IMR-90 (cell line): ENCODE data around the gene RTF1. TPM values are rescaled to one million over a fixed set of nuclear protein-coding genes. Genes with fewer than 3 reads are reported as not detected.

ENCODE experiments used
- ATAC-seq: fragments of 200-7000 bp; cut with Tn5 transposase; 2 replicates; pipeline ENCODE4 v1.9.1; 2020; ENCODE audit warnings: low read depth, mild to moderate bottlenecking, moderate library complexity
- BruUV-seq: library from RNA; stranded (reverse); fragments of 400-500 nt; replicated peaks from 2 replicates; lab custom pipeline; 2021; lab: Mats Ljungman, UMichigan
- CTCF ChIA-PET: fragments of 300-600 bp; formaldehyde crosslinking; extraction: SDS; loops from one replicate; lab custom pipeline; 2021; ENCODE audit warnings: antibody characterized with exemption; lab: Yijun Ruan, JAX
- POLR2A ChIA-PET: fragments of 300-600 bp; sonication (Branson Sonifier 250); formaldehyde crosslinking; loops from one replicate; lab custom pipeline; 2022; ENCODE audit warnings: antibody characterized with exemption; ENCODE audit not compliant: unreplicated experiment; lab: Charles Lee
- DNase-seq: peaks from one replicate; pipeline ENCODE4 v3.0.0; 2013
- H2AFZ ChIP-seq: replicated peaks from 2 replicates; pipeline ENCODE3; 2013; ENCODE audit warnings: low read length, mild to moderate bottlenecking; ENCODE audit not compliant: poor library complexity
- H2AK5ac ChIP-seq: 2 replicates; pipeline ENCODE4 v1.6.1; 2013; ENCODE audit warnings: low read depth, low read length, inconsistent platforms
- H2AK9ac ChIP-seq: replicated peaks from 2 replicates; pipeline ENCODE3; 2013; ENCODE audit warnings: mild to moderate bottlenecking, low read depth, low read length, moderate library complexity; ENCODE audit not compliant: poor library complexity
- H2BK120ac ChIP-seq: 2 replicates; pipeline ENCODE4 v1.6.1; 2013; ENCODE audit warnings: low read depth, low read length, inconsistent platforms
- H2BK15ac ChIP-seq: 3 replicates; pipeline ENCODE4 v1.6.1; 2013; ENCODE audit warnings: low read depth, low read length, inconsistent platforms
- H2BK20ac ChIP-seq: 2 replicates; pipeline ENCODE4 v1.6.1; 2013; ENCODE audit warnings: low read depth, mild to moderate bottlenecking, inconsistent platforms, low read length, moderate library complexity
- H2BK5ac ChIP-seq: 2 replicates; pipeline ENCODE4 v1.6.1; 2013; ENCODE audit warnings: mild to moderate bottlenecking, low read depth, low read length, inconsistent platforms; ENCODE audit not compliant: poor library complexity, severe bottlenecking
- H3K14ac ChIP-seq: replicated peaks from 2 replicates; pipeline ENCODE4 v1.6.1; 2013; ENCODE audit warnings: low read depth, low read length, inconsistent platforms
- H3K18ac ChIP-seq: 2 replicates; pipeline ENCODE4 v1.6.1; 2013; ENCODE audit warnings: low read depth, low read length, control low read depth
- H3K23ac ChIP-seq: 2 replicates; pipeline ENCODE4 v1.6.1; 2013; ENCODE audit warnings: low read depth, low read length, inconsistent platforms
- H3K27ac ChIP-seq: 2 replicates; pipeline ENCODE4 v1.5.1; 2013; ENCODE audit warnings: mild to moderate bottlenecking, control low read depth, low read length; ENCODE audit not compliant: insufficient read depth
- H3K27me3 ChIP-seq: 2 replicates; pipeline ENCODE4 v1.6.1; 2013; ENCODE audit warnings: low read length; ENCODE audit not compliant: control insufficient read depth, insufficient read depth
- H3K36me3 ChIP-seq: 2 replicates; pipeline ENCODE4 v1.6.1; 2013; ENCODE audit warnings: low read length, mixed read lengths; ENCODE audit not compliant: control insufficient read depth, insufficient read depth
- H3K4ac ChIP-seq: 2 replicates; pipeline ENCODE4 v1.6.1; 2013; ENCODE audit warnings: low read depth, low read length, inconsistent platforms
- H3K4me1 ChIP-seq: 2 replicates; pipeline ENCODE4 v1.6.1; 2013; ENCODE audit warnings: low read length, mixed read lengths; ENCODE audit not compliant: control insufficient read depth, insufficient read depth
- H3K4me2 ChIP-seq: 2 replicates; pipeline ENCODE4 v1.6.1; 2013; ENCODE audit warnings: low read depth, mild to moderate bottlenecking, control low read depth, low read length, moderate library complexity
- H3K4me3 ChIP-seq: 2 replicates; pipeline ENCODE4 v1.5.1; 2013; ENCODE audit warnings: low read depth, mild to moderate bottlenecking, control low read depth, low read length, moderate library complexity; ENCODE audit not compliant: insufficient read depth
- H3K56ac ChIP-seq: 2 replicates; pipeline ENCODE4 v1.6.1; 2013; ENCODE audit warnings: low read length, inconsistent platforms; ENCODE audit not compliant: insufficient read depth; ENCODE audit errors: extremely low read depth
- H3K79me1 ChIP-seq, 2 experiments: 2 replicates each; pipeline ENCODE4 v1.6.1; 2013; ENCODE audit warnings: low read length in 2 of 2, inconsistent platforms in 1 of 2, low read depth in 1 of 2
- H3K9ac ChIP-seq: 2 replicates; pipeline ENCODE4 v1.6.1; 2013; ENCODE audit warnings: low read depth, low read length, control low read depth
- H3K9me1 ChIP-seq: 2 replicates; pipeline ENCODE4 v1.6.1; 2013; ENCODE audit warnings: low read length, inconsistent platforms; ENCODE audit not compliant: insufficient read depth
- H3K9me3 ChIP-seq: 2 replicates; pipeline ENCODE4 v1.6.1; 2013; ENCODE audit warnings: low read length; ENCODE audit not compliant: control insufficient read depth, insufficient read depth
- H4K20me1 ChIP-seq: 2 replicates; pipeline ENCODE4 v1.6.1; 2013; ENCODE audit warnings: low read length, inconsistent platforms; ENCODE audit not compliant: insufficient read depth
- H4K5ac ChIP-seq: 2 replicates; pipeline ENCODE4 v1.6.1; 2013; ENCODE audit warnings: mild to moderate bottlenecking, low read depth, low read length, control low read depth
- H4K8ac ChIP-seq, 2 experiments: 2 replicates each; pipeline ENCODE4 v1.6.1; 2013; ENCODE audit warnings: low read depth in 2 of 2, low read length in 2 of 2, control low read depth in 1 of 2, inconsistent platforms in 1 of 2
- H4K91ac ChIP-seq: 2 replicates; pipeline ENCODE4 v1.6.1; 2013; ENCODE audit warnings: low read depth, low read length, inconsistent platforms; ENCODE audit not compliant: insufficient read depth
- BHLHE40 ChIP-seq: fragments of 150-350 bp; IDR thresholded peaks from 2 replicates; pipeline ENCODE4 v1.6.1; 2016; ENCODE audit warnings: mild to moderate bottlenecking, low read depth, low read length
- CEBPB ChIP-seq: IDR thresholded peaks from 2 replicates; pipeline ENCODE4 v1.6.1; 2012; ENCODE audit warnings: low read depth, low read length, improper control_type of control experiment
- CHD1 ChIP-seq: IDR thresholded peaks from 2 replicates; pipeline ENCODE4 v1.6.1; 2012; ENCODE audit warnings: low read depth, low read length, improper control_type of control experiment
- FOS ChIP-seq: fragments of 150-350 bp; IDR thresholded peaks from 2 replicates; pipeline ENCODE4 v1.6.1; 2016; ENCODE audit warnings: low read depth, low read length
- MAFK ChIP-seq: IDR thresholded peaks from 2 replicates; pipeline ENCODE4 v1.6.1; 2012; ENCODE audit warnings: low read depth, low read length, improper control_type of control experiment
- MAZ ChIP-seq: IDR thresholded peaks from 2 replicates; pipeline ENCODE4 v1.6.1; 2012; ENCODE audit warnings: low read depth, mild to moderate bottlenecking, low read length, improper control_type of control experiment, moderate library complexity, borderline replicate concordance
- MXI1 ChIP-seq: IDR thresholded peaks from 2 replicates; pipeline ENCODE4 v1.6.1; 2012; ENCODE audit warnings: low read depth, mild to moderate bottlenecking, low read length, moderate library complexity, borderline replicate concordance
- NFE2L2 ChIP-seq: fragments of 150-350 bp; IDR thresholded peaks from 2 replicates; pipeline ENCODE4 v1.6.1; 2016; ENCODE audit warnings: low read depth, mild to moderate bottlenecking, low read length
- POLR2A ChIP-seq: IDR thresholded peaks from 2 replicates; pipeline ENCODE4 v1.6.1; 2012; ENCODE audit warnings: mild to moderate bottlenecking, low read depth, low read length
- RAD21 ChIP-seq: IDR thresholded peaks from 2 replicates; pipeline ENCODE4 v1.6.1; 2012; ENCODE audit warnings: low read length, improper control_type of control experiment
- RCOR1 ChIP-seq: IDR thresholded peaks from 2 replicates; pipeline ENCODE4 v1.6.1; 2012; ENCODE audit warnings: mild to moderate bottlenecking, low read length, improper control_type of control experiment; ENCODE audit not compliant: insufficient replicate concordance
- RFX5 ChIP-seq: IDR thresholded peaks from 2 replicates; pipeline ENCODE4 v1.8.0; 2012; ENCODE audit warnings: low read depth, mild to moderate bottlenecking, low read length, moderate library complexity
- SMC3 ChIP-seq: fragments of 150-350 bp; IDR thresholded peaks from 2 replicates; pipeline ENCODE4 v1.6.1; 2016; ENCODE audit warnings: low read depth, mild to moderate bottlenecking, antibody characterized with exemption, low read length, moderate library complexity
- WGBS, 2 experiments: methylation state at CpG; one replicate each; pipeline versions ENCODE4 v1.1.5 to v1.1.7; 2013; ENCODE audit warnings: missing lambda C conversion rate in 2 of 2; ENCODE audit not compliant: insufficient read length in 1 of 2; ENCODE audit errors: extremely low coverage in 2 of 2; 5-methylcytosine and 5-hydroxymethylcytosine counted together
- dilution Hi-C: fragments of 300-500 bp; cut with HindIII; formaldehyde crosslinking; loops from one replicate; pipeline ENCODE4 v1.14.3; 2018; ENCODE audit warnings: low sequenced_read_pairs; ENCODE audit not compliant: unreplicated experiment
- in situ Hi-C: fragments of 300-500 bp; cut with MboI; formaldehyde crosslinking; loops from 3 replicates; pipeline ENCODE4 v1.14.3; 2019; ENCODE audit warnings: low sequenced_read_pairs, inconsistent platforms, mixed read lengths
- intact Hi-C: fragments of 100-400 bp; cut with micrococcal nuclease; formaldehyde crosslinking; loops from 2 replicates; pipeline ENCODE4 v1.10.0; 2022
- polyA plus RNA-seq, 3 experiments: library from polyadenylated mRNA; depleted of rRNA; stranded (reverse); fragments of >200 nt; gene quantifications; 2 replicates each; pipeline ENCODE4 v1.2.3, GENCODE V29; 2012; ENCODE audit warnings: low replicate concordance in 1 of 3
- total RNA-seq: library from RNA; depleted of rRNA; stranded (reverse); fragments of >200 nt; gene quantifications from 2 replicates; pipeline ENCODE4 v1.2.3, GENCODE V29; 2012
- TF ChIP-seq, protein P1 (sequence below): conservative IDR thresholded peaks from 2 replicates; pipeline ENCODE4 v1.5.1; 2012; ENCODE audit warnings: mild to moderate bottlenecking, low read depth, low read length, improper control_type of control experiment
- TF ChIP-seq, protein P2 (sequence below): fragments of 150-350 bp; IDR thresholded peaks from 2 replicates; pipeline ENCODE4 v1.6.1; 2016; ENCODE audit warnings: low read depth, mild to moderate bottlenecking, low read length, moderate library complexity, borderline replicate concordance

Gene RTF1
- total and polyA plus RNA-seq, 2 of the 4 experiments (the other 2 are of a cell fraction): 15.1 to 24.3 TPM

DNA sequence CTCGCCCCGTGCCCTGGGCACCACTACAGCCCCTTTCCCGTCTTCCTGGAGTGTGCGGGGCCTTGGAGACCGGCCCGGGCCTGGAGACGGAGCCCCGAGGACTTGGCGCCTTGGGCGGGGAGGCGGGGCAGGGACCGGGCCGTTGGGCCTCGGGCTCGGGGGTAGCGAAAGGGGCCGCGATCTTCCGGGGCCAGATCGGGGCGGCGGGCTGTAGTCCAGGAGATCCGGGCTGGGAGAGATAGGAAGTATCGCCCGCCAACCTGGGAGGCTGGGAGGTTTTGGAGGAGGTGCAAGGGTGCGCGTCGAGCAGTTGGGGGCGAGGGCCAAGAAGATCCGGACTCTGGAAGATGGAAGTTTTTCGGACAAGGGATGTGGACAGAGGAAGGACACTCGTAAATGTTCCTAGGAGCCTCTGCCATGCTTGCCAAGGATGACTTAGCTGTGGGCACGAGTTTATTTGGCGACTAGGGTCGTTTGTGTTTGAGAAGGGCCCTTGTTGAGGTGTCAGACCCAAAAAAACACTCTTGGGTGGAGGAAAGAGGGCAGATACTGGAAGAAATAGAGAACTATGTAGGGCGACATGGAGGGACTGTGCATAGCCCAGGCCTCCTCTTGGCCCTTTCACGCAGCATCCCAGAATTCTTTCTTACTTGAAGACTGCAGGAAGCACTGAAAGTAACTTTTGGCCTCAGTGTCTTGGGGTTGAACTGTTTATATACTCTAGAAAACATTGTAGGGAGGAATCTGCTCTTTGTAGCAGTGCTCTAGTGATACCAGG lies 712 bp downstream of the RTF1 start:
- Histone ChIP-seq H2BK120ac (no peak overlapping the region), H3K79me1 (peaks cover 19 to 45% of the 10 kb centered on the region in 2 experiments), H2AK5ac (peak overlapping the region; percentile 69; the same call in 1 of the 2 replicates), H2BK20ac (no peak overlapping the region), H2BK5ac (peak overlapping the region; percentile 50), H3K36me3 (no peaks in the 10 kb centered on the region), H3K9me1 (peaks cover 10% of the 10 kb centered on the region), H2AK9ac (peak overlapping the region; percentile 96), H3K27ac (peak overlapping the region; percentile 84), H3K23ac (peak overlapping the region; percentile 92), H3K18ac (0 out of 2 replicates have a peak overlapping the region, but pooled peaks have one; percentile 1), H3K4me1 (0 out of 2 replicates have a peak, but pooled peaks cover 5% of the 10 kb centered on the region), H2BK15ac (no peak overlapping the region), H3K4me3 (peak overlapping the region; percentile 91), H4K20me1 (peaks cover 49% of the 10 kb centered on the region), H2AFZ (peak overlapping the region; percentile 98), H4K8ac (peak overlapping the region in 1 of 2 experiments; percentile 63; a peak in 2 of 4 replicates), H3K56ac (peak overlapping the region; percentile 82), H4K5ac (peak overlapping the region; percentile 24), H3K14ac (peak overlapping the region; percentile 88), H3K4me2 (peak overlapping the region; percentile 92), H3K4ac (peak overlapping the region; percentile 56), H3K27me3 (no peaks in the 10 kb centered on the region), H4K91ac (no peak overlapping the region), H3K9me3 (no peaks in the 10 kb centered on the region), H3K9ac (peak overlapping the region; percentile 93)
- in situ Hi-C loops: no loop called here
- ChIA-PET CTCF (interaction anchor here (1.5 kb wide), 1 partner anchor 12 kb away, joined by 3 read pairs; no protein-coding TSS in a partner anchor), POLR2A (no interaction called here)
- intact Hi-C loops: loop anchor here (10.0 kb wide), 1 partner anchor 183 kb away; the partner anchor contains the start of genes CHP1 and EXD1
- DNase-seq: peak; percentile 20
- no TSS peak for BruUV-seq
- dilution Hi-C loops: no loop called here
- ATAC-seq: peak; percentile 52
- 0% methylated on average over 22 of the region's 37 CpGs; no CpG with 5 or more reads in 1 of the 2 experiments for WGBS, 2 experiments
- TF ChIP-seq NFE2L2 (no peak), FOS (no peak), RAD21 (no peak), RFX5 (no peak), MAFK (no peak), POLR2A (no peak), SMC3 (no peak), RCOR1 (no peak), CEBPB (no peak), MAZ (no peak), CHD1 (no peak), BHLHE40 (no peak), MXI1 (no peak)
- TF ChIP-seq, protein P1, sequence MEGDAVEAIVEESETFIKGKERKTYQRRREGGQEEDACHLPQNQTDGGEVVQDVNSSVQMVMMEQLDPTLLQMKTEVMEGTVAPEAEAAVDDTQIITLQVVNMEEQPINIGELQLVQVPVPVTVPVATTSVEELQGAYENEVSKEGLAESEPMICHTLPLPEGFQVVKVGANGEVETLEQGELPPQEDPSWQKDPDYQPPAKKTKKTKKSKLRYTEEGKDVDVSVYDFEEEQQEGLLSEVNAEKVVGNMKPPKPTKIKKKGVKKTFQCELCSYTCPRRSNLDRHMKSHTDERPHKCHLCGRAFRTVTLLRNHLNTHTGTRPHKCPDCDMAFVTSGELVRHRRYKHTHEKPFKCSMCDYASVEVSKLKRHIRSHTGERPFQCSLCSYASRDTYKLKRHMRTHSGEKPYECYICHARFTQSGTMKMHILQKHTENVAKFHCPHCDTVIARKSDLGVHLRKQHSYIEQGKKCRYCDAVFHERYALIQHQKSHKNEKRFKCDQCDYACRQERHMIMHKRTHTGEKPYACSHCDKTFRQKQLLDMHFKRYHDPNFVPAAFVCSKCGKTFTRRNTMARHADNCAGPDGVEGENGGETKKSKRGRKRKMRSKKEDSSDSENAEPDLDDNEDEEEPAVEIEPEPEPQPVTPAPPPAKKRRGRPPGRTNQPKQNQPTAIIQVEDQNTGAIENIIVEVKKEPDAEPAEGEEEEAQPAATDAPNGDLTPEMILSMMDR: no peak
- TF ChIP-seq, protein P2, sequence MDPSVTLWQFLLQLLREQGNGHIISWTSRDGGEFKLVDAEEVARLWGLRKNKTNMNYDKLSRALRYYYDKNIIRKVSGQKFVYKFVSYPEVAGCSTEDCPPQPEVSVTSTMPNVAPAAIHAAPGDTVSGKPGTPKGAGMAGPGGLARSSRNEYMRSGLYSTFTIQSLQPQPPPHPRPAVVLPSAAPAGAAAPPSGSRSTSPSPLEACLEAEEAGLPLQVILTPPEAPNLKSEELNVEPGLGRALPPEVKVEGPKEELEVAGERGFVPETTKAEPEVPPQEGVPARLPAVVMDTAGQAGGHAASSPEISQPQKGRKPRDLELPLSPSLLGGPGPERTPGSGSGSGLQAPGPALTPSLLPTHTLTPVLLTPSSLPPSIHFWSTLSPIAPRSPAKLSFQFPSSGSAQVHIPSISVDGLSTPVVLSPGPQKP: no peak
